HCT116 (cell line): ENCODE data around the gene KLC4. TPM values are rescaled to one million over a fixed set of nuclear protein-coding genes. Genes with fewer than 3 reads are reported as not detected.

Experiments
- ATAC-seq: fragments of 200-7000 bp; cut with Tn5 transposase; 2 replicates; pipeline ENCODE4 v1.9.1; 2020; ENCODE audit warnings: mild to moderate bottlenecking, moderate library complexity
- BruUV-seq: library from RNA; stranded (reverse); fragments of 400-500 nt; replicated peaks from 2 replicates; lab custom pipeline; 2021; lab: Mats Ljungman, UMichigan
- CTCF ChIA-PET: fragments of 300-600 bp; sonication (Branson Sonifier 250); formaldehyde crosslinking; loops from one replicate; lab custom pipeline; 2021; ENCODE audit warnings: antibody characterized with exemption; lab: Charles Lee
- POLR2A ChIA-PET: fragments of 300-600, 350-600 bp; sonication (Branson Sonifier 250); formaldehyde crosslinking; loops from one replicate; lab custom pipeline; 2021; ENCODE audit warnings: antibody characterized with exemption; lab: Charles Lee
- RAD21 ChIA-PET, 2 experiments: fragments of 300-600 bp; sonication (Branson Sonifier 250); formaldehyde crosslinking; loops; one replicate each; lab custom pipeline; 2023; ENCODE audit warnings: low total read pairs in 2 of 2; ENCODE audit not compliant: uncharacterized antibody in 2 of 2, unreplicated experiment in 2 of 2, low non-redundant PET in 1 of 2; lab: Charles Lee
- DNase-seq: peaks from one replicate; pipeline ENCODE4 v3.0.0-alpha.2; 2010; ENCODE audit warnings: low read depth, low spot score
- H2AFZ ChIP-seq: fragments of 200-600 bp; shearing (Covaris generic), sonication (generic); 2 replicates; pipeline ENCODE4 v1.6.1; 2017; ENCODE audit warnings: low read depth, mixed run types, mixed read lengths, antibody characterized with exemption, low read length; ENCODE audit not compliant: poor library complexity, severe bottlenecking
- H3K27ac ChIP-seq: 2 replicates; pipeline ENCODE4 v1.5.1; 2012; ENCODE audit warnings: low read depth, low read length
- H3K27me3 ChIP-seq: fragments of 200-600 bp; sonication (generic); 2 replicates; pipeline ENCODE4 v1.6.1; 2016; ENCODE audit warnings: mixed run types, low read length, mixed read lengths; ENCODE audit not compliant: insufficient read depth
- H3K36me3 ChIP-seq, 2 experiments: fragments of 200-500 bp in 1 of 2; fragments of 200-600 bp in 1 of 2; sonication (Bioruptor generic) in 1 of 2; sonication (generic) in 1 of 2; 2 replicates each; pipeline versions ENCODE4 v1.5.1 to v1.6.1; 2014 to 2016; ENCODE audit warnings: low read length in 2 of 2, inconsistent platforms in 1 of 2, mixed read lengths in 1 of 2, mixed run types in 1 of 2; ENCODE audit not compliant: insufficient read depth in 2 of 2, control insufficient read depth in 1 of 2
- H3K4me1 ChIP-seq, 2 experiments: fragments of 200-600 bp in 1 of 2; sonication (generic) in 1 of 2; 2 replicates each; pipeline versions ENCODE4 v1.5.1 to v1.6.1; 2012 to 2017; ENCODE audit warnings: low read length in 2 of 2, inconsistent platforms in 1 of 2, mild to moderate bottlenecking in 1 of 2, mixed read lengths in 1 of 2, mixed run types in 1 of 2, moderate library complexity in 1 of 2; ENCODE audit not compliant: insufficient read depth in 2 of 2, control insufficient read depth in 1 of 2
- H3K4me2 ChIP-seq: fragments of 200-600 bp; sonication (generic); 2 replicates; pipeline ENCODE4 v1.6.1; 2017; ENCODE audit warnings: mixed run types, low read length, mixed read lengths
- H3K4me3 ChIP-seq, 2 experiments: fragments of 200-600 bp in 1 of 2; sonication (generic) in 1 of 2; replicated peaks in 1 of 2; 2 replicates each; pipeline ENCODE4 v1.5.1; 2011 to 2016; ENCODE audit warnings: low read length in 2 of 2, control low read depth in 1 of 2, low read depth in 1 of 2, mild to moderate bottlenecking in 1 of 2, mixed read lengths in 1 of 2, mixed run types in 1 of 2
- H3K79me2 ChIP-seq: fragments of 200-600 bp; sonication (generic); 2 replicates; pipeline ENCODE4 v1.6.1; 2017; ENCODE audit warnings: mild to moderate bottlenecking, mixed run types, low read length, moderate library complexity, mixed read lengths; ENCODE audit not compliant: insufficient read depth
- H3K9ac ChIP-seq: fragments of 200-600 bp; sonication (generic); 2 replicates; pipeline ENCODE4 v1.6.1; 2016; ENCODE audit warnings: low read length, mixed read lengths
- H3K9me2 ChIP-seq: fragments of 200-600 bp; sonication (generic), shearing (Covaris generic); 2 replicates; pipeline ENCODE4 v1.6.1; 2017; ENCODE audit warnings: mixed run types, mild to moderate bottlenecking, moderate library complexity; ENCODE audit not compliant: insufficient read depth
- H3K9me3 ChIP-seq, 2 experiments: fragments of 200-500 bp in 1 of 2; fragments of 200-600 bp in 1 of 2; sonication (Bioruptor generic) in 1 of 2; sonication (generic) in 1 of 2; 2 replicates each; pipeline ENCODE4 v1.6.1; 2014 to 2017; ENCODE audit warnings: low read length in 2 of 2, mixed read lengths in 2 of 2, inconsistent platforms in 1 of 2, low read depth in 1 of 2, mild to moderate bottlenecking in 1 of 2, mixed run types in 1 of 2, moderate library complexity in 1 of 2; ENCODE audit not compliant: control insufficient read depth in 1 of 2, insufficient read depth in 1 of 2
- H4K20me1 ChIP-seq: fragments of 200-600 bp; sonication (generic), shearing (Covaris generic); 2 replicates; pipeline ENCODE4 v1.6.1; 2017; ENCODE audit warnings: mixed run types, mild to moderate bottlenecking, moderate library complexity; ENCODE audit not compliant: insufficient read depth
- CEBPB ChIP-seq: IDR thresholded peaks from 2 replicates; pipeline ENCODE4 v1.6.1; 2012; ENCODE audit warnings: low read depth
- EGR1 ChIP-seq: IDR thresholded peaks from 2 replicates; pipeline ENCODE4 v1.6.1; 2012; ENCODE audit warnings: low read depth
- ELF1 ChIP-seq: IDR thresholded peaks from 2 replicates; pipeline ENCODE4 v1.6.1; 2012; ENCODE audit warnings: low read depth, borderline replicate concordance
- EZH2 ChIP-seq: fragments of 200-600 bp; sonication (generic); IDR thresholded peaks from 2 replicates; pipeline ENCODE4 v1.6.1; 2017; ENCODE audit warnings: antibody characterized with exemption, mixed run types
- EZH2phosphoT487 ChIP-seq: fragments of 200-600 bp; IDR thresholded peaks from 2 replicates; pipeline ENCODE4 v1.6.1; 2018; ENCODE audit warnings: antibody characterized with exemption, borderline replicate concordance
- JUND ChIP-seq: IDR thresholded peaks from 2 replicates; pipeline ENCODE4 v1.6.1; 2012
- MAX ChIP-seq: IDR thresholded peaks from 2 replicates; pipeline ENCODE4 v1.6.1; 2012
- POLR2AphosphoS5 ChIP-seq: IDR thresholded peaks from 2 replicates; pipeline ENCODE4 v1.6.1; 2011; ENCODE audit warnings: mild to moderate bottlenecking, low read depth, low read length, moderate library complexity
- RAD21 ChIP-seq: IDR thresholded peaks from 2 replicates; pipeline ENCODE4 v1.6.1; 2012; ENCODE audit warnings: low read depth, mild to moderate bottlenecking
- REST ChIP-seq: IDR thresholded peaks from 2 replicates; pipeline ENCODE4 v1.6.1; 2012; ENCODE audit warnings: low read depth
- SIN3A ChIP-seq: IDR thresholded peaks from 2 replicates; pipeline ENCODE4 v1.6.1; 2012; ENCODE audit warnings: low read depth
- SP1 ChIP-seq: IDR thresholded peaks from 2 replicates; pipeline ENCODE4 v1.6.1; 2012; ENCODE audit warnings: low read depth
- YY1 ChIP-seq: IDR thresholded peaks from 2 replicates; pipeline ENCODE4 v1.6.1; 2011; ENCODE audit warnings: low read length, low read depth, moderate library complexity, mild to moderate bottlenecking; ENCODE audit not compliant: insufficient replicate concordance; ENCODE audit errors: extremely low read depth
- ZBTB33 ChIP-seq: IDR thresholded peaks from 2 replicates; pipeline ENCODE4 v1.6.1; 2011; ENCODE audit warnings: mild to moderate bottlenecking, low read length, moderate library complexity; ENCODE audit not compliant: insufficient replicate concordance; ENCODE audit errors: extremely low read depth
- ZNF274 ChIP-seq: fragments of 200-500 bp; sonication (Bioruptor generic); IDR thresholded peaks from 2 replicates; pipeline ENCODE4 v1.6.1; 2014; ENCODE audit warnings: mild to moderate bottlenecking, low read depth, low read length, inconsistent platforms
- intact Hi-C: fragments of 100-400 bp; cut with micrococcal nuclease; formaldehyde crosslinking; loops from 2 replicates; pipeline ENCODE4 v1.10.0; 2022
- total RNA-seq: library from RNA; stranded (reverse); gene quantifications from one replicate; pipeline ENCODE4 v1.2.1, GENCODE V29; 2021; ENCODE audit not compliant: unreplicated experiment
- TF ChIP-seq, protein P1 (sequence below): IDR thresholded peaks from 2 replicates; pipeline ENCODE4 v1.6.1; 2012

KLC4 gene
- total RNA-seq, 1 experiment from 2014 or later, result 16.2 TPM

DNA sequence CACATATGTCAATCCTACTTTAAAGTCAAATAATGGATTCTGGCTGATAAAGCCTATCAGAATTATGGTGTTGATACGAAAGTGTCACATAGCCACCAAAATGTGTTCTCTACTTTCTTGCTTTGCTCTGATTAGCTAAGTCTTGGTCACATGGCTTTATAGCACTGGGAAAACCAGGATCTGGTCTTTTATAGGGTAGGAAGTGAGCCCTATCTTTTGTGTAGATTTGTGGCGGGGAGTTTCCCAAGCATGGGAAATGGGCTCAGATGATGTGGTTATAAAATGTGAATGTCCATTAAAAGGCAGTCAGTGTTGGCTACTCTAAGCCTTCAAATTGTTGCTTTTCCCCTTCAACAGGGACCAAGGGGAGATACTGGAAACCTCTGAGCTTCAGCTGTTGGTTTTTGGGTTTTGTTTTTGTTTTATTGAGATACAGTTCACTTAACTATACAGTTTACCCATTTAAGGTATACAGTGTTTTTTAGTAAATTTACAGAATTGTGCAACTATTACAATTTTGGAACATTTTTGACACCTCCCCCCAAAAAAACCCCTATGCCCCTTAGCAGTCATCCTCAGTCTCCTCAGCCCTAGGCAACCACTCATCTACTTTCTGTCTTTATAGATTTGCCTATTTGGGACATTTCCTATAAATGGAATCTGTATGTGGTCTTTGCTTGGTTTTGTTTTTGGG, 25.8 kb upstream of the KLC4 start:
- ChIA-PET POLR2A (interaction anchor here (1.0 to 1.6 kb wide), 2 partner anchors 9 to 13 kb away, joined by 3 to 5 read pairs; no protein-coding TSS in a partner anchor), CTCF (interaction anchor here (1.7 kb wide), 1 partner anchor 110 kb away, joined by 7 read pairs; no protein-coding TSS in a partner anchor), RAD21 (no interaction called here)
- Histone ChIP-seq H3K79me2 (no peaks in the 10 kb centered on the region), H3K9ac (no peak overlapping the region), H3K9me3 (no peaks in the 10 kb centered on the region), H3K4me2 (no peak overlapping the region), H4K20me1 (no peaks in the 10 kb centered on the region), H3K4me1 (no peaks in the 10 kb centered on the region), H2AFZ (no peak overlapping the region), H3K36me3 (peaks cover 21 to 29% of the 10 kb centered on the region in 2 experiments), H3K9me2 (no peaks in the 10 kb centered on the region), H3K27ac (no peak overlapping the region), H3K27me3 (no peaks in the 10 kb centered on the region), H3K4me3 (no peak overlapping the region)
- intact Hi-C loops, result no loop called here
- TF ChIP-seq ZBTB33, result no peak
- TF ChIP-seq EZH2, result no peak
- no peak for TF ChIP-seq EZH2phosphoT487
- no peak for TF ChIP-seq YY1
- no peak for TF ChIP-seq CEBPB
- TF ChIP-seq REST, result no peak
- TF ChIP-seq MAX, result no peak
- no peak for TF ChIP-seq JUND
- no peak for TF ChIP-seq POLR2AphosphoS5
- no peak for TF ChIP-seq EGR1
- no peak for TF ChIP-seq SP1
- TF ChIP-seq ELF1, result no peak
- TF ChIP-seq, protein P1, sequence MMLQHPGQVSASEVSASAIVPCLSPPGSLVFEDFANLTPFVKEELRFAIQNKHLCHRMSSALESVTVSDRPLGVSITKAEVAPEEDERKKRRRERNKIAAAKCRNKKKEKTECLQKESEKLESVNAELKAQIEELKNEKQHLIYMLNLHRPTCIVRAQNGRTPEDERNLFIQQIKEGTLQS, result no peak
- no peak for TF ChIP-seq ZNF274
- no peak for TF ChIP-seq RAD21
- no peak for TF ChIP-seq SIN3A
- BruUV-seq, result no TSS peak
- ATAC-seq, result no peak
- no peak for DNase-seq
